ENCODE results near the gene STPG4.
"Not testable (repeated sequence)": the region's sequence is repeated elsewhere in the genome, so short reads cannot be mapped to it uniquely, and the experiment has no call there.

The STPG4 gene

DNA sequence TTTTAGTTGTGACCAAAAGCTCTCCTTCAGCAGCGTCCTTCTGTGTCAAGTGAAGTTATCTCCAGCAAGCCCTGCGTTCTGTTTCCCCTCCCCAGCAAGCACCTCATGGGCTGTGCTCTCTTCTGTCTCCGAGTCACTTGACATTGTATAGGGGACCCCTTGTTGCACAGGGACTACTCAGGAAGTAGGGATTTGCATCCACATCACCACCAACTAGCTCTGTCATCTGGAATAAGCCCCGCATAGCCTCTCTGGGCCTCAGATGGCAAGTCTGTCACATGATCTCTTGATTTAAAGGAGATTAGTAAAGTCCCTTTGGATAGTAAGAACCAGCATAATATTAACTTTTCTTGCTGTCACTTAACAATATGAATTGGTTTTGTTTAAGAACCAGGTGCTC, 32.0 kb upstream of the STPG4 start:
- ATAC-seq = no peak
- no peak for TF ChIP-seq TCF4 (CRISPR knock-in tag; IDR thresholded peaks at IDR 0.05; ENCODE audit: borderline replicate concordance)
- TF ChIP-seq PPARA (CRISPR knock-in tag; IDR thresholded peaks at IDR 0.05; ENCODE audit: borderline replicate concordance) = no peak
- no peak for TF ChIP-seq ZNF70 (CRISPR knock-in tag; IDR thresholded peaks at IDR 0.05)
- TF ChIP-seq TOX (CRISPR knock-in tag; IDR thresholded peaks at IDR 0.05; ENCODE audit: borderline replicate concordance) = no peak
- no peak for TF ChIP-seq RARB (CRISPR knock-in tag; IDR thresholded peaks at IDR 0.05)
- no peak for TF ChIP-seq ZC3H10 (CRISPR knock-in tag; IDR thresholded peaks at IDR 0.05)
- TF ChIP-seq, protein P1, sequence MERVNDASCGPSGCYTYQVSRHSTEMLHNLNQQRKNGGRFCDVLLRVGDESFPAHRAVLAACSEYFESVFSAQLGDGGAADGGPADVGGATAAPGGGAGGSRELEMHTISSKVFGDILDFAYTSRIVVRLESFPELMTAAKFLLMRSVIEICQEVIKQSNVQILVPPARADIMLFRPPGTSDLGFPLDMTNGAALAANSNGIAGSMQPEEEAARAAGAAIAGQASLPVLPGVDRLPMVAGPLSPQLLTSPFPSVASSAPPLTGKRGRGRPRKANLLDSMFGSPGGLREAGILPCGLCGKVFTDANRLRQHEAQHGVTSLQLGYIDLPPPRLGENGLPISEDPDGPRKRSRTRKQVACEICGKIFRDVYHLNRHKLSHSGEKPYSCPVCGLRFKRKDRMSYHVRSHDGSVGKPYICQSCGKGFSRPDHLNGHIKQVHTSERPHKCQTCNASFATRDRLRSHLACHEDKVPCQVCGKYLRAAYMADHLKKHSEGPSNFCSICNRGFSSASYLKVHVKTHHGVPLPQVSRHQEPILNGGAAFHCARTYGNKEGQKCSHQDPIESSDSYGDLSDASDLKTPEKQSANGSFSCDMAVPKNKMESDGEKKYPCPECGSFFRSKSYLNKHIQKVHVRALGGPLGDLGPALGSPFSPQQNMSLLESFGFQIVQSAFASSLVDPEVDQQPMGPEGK (CRISPR knock-in tag; IDR thresholded peaks at IDR 0.05; ENCODE audit: borderline replicate concordance) = no peak
- no peak for TF ChIP-seq SNAI2 (CRISPR knock-in tag; IDR thresholded peaks at IDR 0.05)
- no peak for TF ChIP-seq ZNF565 (CRISPR knock-in tag; conservative IDR thresholded peaks at IDR 0.05; ENCODE audit: low read depth)

DNA sequence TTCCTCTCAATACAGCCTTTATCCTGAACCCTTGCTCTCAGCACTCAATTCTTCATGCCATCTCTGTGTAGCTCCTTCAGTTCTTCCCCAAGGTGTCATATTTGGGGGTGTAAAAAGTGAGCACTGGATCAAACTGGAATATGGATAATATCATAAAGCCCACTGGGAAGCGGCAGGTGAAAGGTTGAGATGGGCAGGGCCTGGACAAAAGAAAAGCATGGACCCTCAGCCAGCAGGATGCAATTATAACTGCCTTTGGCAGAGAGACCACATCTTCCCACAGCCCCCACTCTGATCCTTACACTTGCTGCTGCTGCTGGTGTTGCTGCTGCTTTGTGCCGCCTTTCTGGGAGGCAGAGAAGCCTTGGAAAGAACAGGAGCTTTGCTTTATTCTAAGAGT, 31.2 kb upstream of the STPG4 start:
- no peak for ATAC-seq
- TF ChIP-seq ZC3H10 (CRISPR knock-in tag; IDR thresholded peaks at IDR 0.05) (no peak), ESRRG (CRISPR knock-in tag; IDR thresholded peaks at IDR 0.05) (no peak), BACH2 (CRISPR knock-in tag; IDR thresholded peaks at IDR 0.05; ENCODE audit: borderline replicate concordance) (no peak), CSDC2 (CRISPR knock-in tag; IDR thresholded peaks at IDR 0.05) (no peak), TOX (CRISPR knock-in tag; IDR thresholded peaks at IDR 0.05; ENCODE audit: borderline replicate concordance) (no peak), ISL1 (CRISPR knock-in tag; IDR thresholded peaks at IDR 0.05) (no peak), RARB (CRISPR knock-in tag; IDR thresholded peaks at IDR 0.05) (no peak), ARNTL (CRISPR knock-in tag; IDR thresholded peaks at IDR 0.05; ENCODE audit: borderline replicate concordance, low read depth) (no peak), TCF4 (CRISPR knock-in tag; IDR thresholded peaks at IDR 0.05; ENCODE audit: borderline replicate concordance) (no peak), ZFP30 (CRISPR knock-in tag; IDR thresholded peaks at IDR 0.05) (no peak), SNAI2 (CRISPR knock-in tag; IDR thresholded peaks at IDR 0.05) (no peak), ZNF8 (CRISPR knock-in tag; IDR thresholded peaks at IDR 0.05) (no peak), GLIS3 (CRISPR knock-in tag; IDR thresholded peaks at IDR 0.05) (no peak), ZNF70 (CRISPR knock-in tag; IDR thresholded peaks at IDR 0.05) (no peak), PPARA (CRISPR knock-in tag; IDR thresholded peaks at IDR 0.05; ENCODE audit: borderline replicate concordance) (no peak), OSR1 (CRISPR knock-in tag; IDR thresholded peaks at IDR 0.05) (no peak)
- TF ChIP-seq, protein P2, sequence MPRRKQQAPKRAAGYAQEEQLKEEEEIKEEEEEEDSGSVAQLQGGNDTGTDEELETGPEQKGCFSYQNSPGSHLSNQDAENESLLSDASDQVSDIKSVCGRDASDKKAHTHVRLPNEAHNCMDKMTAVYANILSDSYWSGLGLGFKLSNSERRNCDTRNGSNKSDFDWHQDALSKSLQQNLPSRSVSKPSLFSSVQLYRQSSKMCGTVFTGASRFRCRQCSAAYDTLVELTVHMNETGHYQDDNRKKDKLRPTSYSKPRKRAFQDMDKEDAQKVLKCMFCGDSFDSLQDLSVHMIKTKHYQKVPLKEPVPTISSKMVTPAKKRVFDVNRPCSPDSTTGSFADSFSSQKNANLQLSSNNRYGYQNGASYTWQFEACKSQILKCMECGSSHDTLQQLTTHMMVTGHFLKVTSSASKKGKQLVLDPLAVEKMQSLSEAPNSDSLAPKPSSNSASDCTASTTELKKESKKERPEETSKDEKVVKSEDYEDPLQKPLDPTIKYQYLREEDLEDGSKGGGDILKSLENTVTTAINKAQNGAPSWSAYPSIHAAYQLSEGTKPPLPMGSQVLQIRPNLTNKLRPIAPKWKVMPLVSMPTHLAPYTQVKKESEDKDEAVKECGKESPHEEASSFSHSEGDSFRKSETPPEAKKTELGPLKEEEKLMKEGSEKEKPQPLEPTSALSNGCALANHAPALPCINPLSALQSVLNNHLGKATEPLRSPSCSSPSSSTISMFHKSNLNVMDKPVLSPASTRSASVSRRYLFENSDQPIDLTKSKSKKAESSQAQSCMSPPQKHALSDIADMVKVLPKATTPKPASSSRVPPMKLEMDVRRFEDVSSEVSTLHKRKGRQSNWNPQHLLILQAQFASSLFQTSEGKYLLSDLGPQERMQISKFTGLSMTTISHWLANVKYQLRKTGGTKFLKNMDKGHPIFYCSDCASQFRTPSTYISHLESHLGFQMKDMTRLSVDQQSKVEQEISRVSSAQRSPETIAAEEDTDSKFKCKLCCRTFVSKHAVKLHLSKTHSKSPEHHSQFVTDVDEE (CRISPR knock-in tag; IDR thresholded peaks at IDR 0.05) = no peak
- TF ChIP-seq, protein P3, sequence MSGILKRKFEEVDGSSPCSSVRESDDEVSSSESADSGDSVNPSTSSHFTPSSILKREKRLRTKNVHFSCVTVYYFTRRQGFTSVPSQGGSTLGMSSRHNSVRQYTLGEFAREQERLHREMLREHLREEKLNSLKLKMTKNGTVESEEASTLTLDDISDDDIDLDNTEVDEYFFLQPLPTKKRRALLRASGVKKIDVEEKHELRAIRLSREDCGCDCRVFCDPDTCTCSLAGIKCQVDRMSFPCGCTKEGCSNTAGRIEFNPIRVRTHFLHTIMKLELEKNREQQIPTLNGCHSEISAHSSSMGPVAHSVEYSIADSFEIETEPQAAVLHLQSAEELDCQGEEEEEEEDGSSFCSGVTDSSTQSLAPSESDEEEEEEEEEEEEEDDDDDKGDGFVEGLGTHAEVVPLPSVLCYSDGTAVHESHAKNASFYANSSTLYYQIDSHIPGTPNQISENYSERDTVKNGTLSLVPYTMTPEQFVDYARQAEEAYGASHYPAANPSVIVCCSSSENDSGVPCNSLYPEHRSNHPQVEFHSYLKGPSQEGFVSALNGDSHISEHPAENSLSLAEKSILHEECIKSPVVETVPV (CRISPR knock-in tag; IDR thresholded peaks at IDR 0.05) = no peak
- TF ChIP-seq, protein P4, sequence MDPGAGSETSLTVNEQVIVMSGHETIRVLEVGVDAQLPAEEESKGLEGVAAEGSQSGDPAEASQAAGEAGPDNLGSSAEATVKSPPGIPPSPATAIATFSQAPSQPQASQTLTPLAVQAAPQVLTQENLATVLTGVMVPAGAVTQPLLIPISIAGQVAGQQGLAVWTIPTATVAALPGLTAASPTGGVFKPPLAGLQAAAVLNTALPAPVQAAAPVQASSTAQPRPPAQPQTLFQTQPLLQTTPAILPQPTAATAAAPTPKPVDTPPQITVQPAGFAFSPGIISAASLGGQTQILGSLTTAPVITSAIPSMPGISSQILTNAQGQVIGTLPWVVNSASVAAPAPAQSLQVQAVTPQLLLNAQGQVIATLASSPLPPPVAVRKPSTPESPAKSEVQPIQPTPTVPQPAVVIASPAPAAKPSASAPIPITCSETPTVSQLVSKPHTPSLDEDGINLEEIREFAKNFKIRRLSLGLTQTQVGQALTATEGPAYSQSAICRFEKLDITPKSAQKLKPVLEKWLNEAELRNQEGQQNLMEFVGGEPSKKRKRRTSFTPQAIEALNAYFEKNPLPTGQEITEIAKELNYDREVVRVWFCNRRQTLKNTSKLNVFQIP (CRISPR knock-in tag; IDR thresholded peaks at IDR 0.05; ENCODE audit: borderline replicate concordance, low read depth) = no peak
- TF ChIP-seq, protein P1 (CRISPR knock-in tag; IDR thresholded peaks at IDR 0.05; ENCODE audit: borderline replicate concordance) = no peak

DNA sequence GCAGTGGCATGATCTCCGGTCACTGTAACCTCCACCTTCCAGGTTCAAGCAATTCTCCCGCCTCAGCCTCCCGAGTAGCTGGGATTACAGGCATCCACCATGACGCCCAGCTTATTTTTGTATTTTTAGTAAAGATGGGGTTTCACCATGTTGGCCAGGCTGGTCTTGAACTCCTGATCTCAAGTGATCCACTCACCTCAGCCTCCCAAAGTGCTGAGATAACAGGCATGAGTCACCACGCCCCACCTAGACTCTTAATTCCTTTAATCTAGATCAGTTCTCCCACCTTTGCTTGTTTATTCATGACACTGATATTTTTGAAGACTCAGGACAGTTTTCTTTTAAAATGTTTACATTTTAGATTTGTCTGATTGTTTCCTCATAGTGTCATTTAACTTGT, 30.0 kb upstream of the STPG4 start:
- not testable (repeated sequence) for ATAC-seq
